ENCODE data around the gene MCM5.

- TF ChIP-seq POLR2AphosphoS5 (IDR thresholded peaks at IDR 0.05; ENCODE audit: low read depth) (no peak), CTCF (conservative IDR thresholded peaks at IDR 0.05; ENCODE audit: low read depth in 2 of 2) (no peak), ZNF331 (CRISPR knock-in tag; IDR thresholded peaks at IDR 0.05; ENCODE audit: low read depth) (no peak), EZH2phosphoT487 (IDR thresholded peaks at IDR 0.05; ENCODE audit: unreplicated experiment) (no peak), REST (IDR thresholded peaks at IDR 0.05; ENCODE audit: unreplicated experiment) (no peak), ETS1 (IDR thresholded peaks at IDR 0.05) (no peak), EZH2 (IDR thresholded peaks at IDR 0.05; ENCODE audit: low read depth, unreplicated experiment) (no peak), ZNF462 (CRISPR knock-in tag; IDR thresholded peaks at IDR 0.05) (no peak), NANOG (IDR thresholded peaks at IDR 0.05; ENCODE audit: borderline replicate concordance) (no peak), CREB1 (CRISPR knock-in tag; IDR thresholded peaks at IDR 0.05; ENCODE audit: low read depth) (no peak), JUNB (IDR thresholded peaks at IDR 0.05; ENCODE audit: unreplicated experiment) (no peak), ZNF114 (CRISPR knock-in tag; IDR thresholded peaks at IDR 0.05) (no peak), STAT1 (IDR thresholded peaks at IDR 0.05; ENCODE audit: unreplicated experiment) (no peak)
Observed at GRCh38 chr22:35399114-35399677, 744 bp upstream of the MCM5 start.

Data from GM23338 (cell line).